Iris pigment epithelial cell (primary cell): ENCODE measurements around the gene KLHL22.
A peak's percentile ranks its signal among the peaks of the same experiment; 100 is the strongest.
"Not testable (repeated sequence)": the region's sequence is repeated elsewhere in the genome, so short reads cannot be mapped to it uniquely, and the experiment has no call there.

Experiments
- DNase-seq: peaks from one replicate; pipeline ENCODE4 v3.0.0-alpha.2; 2011; ENCODE audit warnings: low read depth

Gene KLHL22

GRCh38 chr22:20524004-20524481 lies 28.4 kb upstream of the KLHL22 start:
- DNase-seq = no peak

- DNase-seq = peak; percentile 54
Measured at GRCh38 chr22:20523086-20523983, 27.7 kb upstream of the KLHL22 start.

- no peak for DNase-seq
Measured at GRCh38 chr22:20522134-20523004, 26.8 kb upstream of the KLHL22 start.

DNA sequence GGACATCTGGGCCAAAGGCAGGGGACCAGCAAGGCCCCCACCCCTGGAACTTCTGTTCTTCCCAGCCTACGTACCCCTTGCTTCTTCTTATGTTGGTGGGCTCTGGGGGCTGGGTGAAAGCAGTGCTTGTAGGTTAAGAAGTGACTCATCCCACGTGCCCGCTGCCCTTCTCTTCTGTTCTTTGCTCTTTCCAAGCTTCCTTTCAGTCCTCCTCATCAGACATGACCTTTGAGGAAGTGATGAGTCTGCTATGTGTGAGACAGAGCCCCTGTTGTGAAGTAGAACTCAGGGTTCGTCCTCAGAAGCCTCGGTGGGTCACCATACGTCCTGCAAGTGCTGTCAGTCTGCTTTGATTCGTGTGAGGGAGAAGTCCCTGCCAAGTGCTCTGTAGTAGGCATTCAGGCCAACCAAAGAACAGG lies 24.5 kb upstream of the KLHL22 start:
- peak; percentile 79 for DNase-seq

- no peak for DNase-seq
Measured at GRCh38 chr22:20519558-20519957, 24.0 kb upstream of the KLHL22 start.

DNA sequence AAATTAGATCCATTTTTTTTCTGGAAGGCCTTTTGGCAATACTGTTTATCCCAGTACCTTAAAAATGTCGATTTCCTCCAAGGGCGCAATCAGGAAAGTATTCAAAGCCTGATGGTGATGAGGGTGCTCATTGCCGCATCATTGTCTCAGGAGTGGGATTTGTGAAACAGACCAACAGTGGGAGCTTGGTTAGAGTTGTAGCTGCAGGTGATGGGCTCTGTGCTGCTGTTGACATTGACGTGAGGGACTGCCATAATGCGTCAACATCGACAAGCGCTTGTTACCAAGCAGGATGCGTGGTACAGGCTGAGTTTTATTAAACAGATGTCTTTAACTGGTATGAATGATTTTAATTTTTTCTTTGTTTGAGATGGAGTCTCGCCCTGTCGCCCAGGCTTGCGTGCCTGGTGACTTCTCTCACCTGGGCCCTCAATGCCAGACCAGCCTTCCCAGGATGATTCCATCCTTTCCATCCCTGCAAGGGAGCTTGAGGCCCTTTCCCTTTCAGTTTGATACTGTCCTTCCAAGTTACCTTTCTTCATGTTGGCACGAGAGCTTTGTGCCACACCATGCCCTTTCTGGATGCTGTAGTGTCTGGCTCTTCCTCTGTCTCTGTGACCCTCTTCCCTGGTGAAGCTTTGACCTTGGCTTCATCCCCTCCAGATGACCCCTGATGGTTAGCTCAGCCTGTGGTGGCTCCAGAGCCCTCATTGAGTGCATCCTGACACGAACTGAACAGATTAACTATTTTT lies 22.4 kb upstream of the KLHL22 start:
- no peak for DNase-seq

- peak; percentile 48 for DNase-seq
Measured at GRCh38 chr22:20517422-20517821, 21.8 kb upstream of the KLHL22 start.

DNA sequence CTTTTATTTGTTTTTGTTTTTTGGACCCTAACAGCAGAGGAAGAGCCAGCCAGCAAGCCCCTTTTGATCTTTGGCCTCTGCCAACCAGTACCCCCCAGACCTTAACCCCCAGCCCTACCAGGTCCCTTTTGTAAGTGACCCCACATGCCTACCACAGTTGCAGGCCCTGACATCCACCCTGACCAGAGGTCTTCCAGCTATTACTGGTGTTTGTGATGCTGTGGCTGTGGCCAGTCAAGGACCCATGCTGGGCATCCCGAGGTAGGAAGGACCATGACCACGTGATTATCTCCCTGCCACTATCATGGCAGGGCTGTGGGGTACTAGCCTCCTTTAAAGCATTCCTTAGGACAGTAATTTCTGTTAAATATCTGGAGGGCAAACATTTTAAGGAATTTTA lies 20.8 kb upstream of the KLHL22 start:
- DNase-seq = no peak

- peak; percentile 93 for DNase-seq
Measured at GRCh38 chr22:20514658-20515406, 19.2 kb upstream of the KLHL22 start.

- DNase-seq = no peak
Measured at GRCh38 chr22:20511578-20512229, 16.1 kb upstream of the KLHL22 start.

DNA sequence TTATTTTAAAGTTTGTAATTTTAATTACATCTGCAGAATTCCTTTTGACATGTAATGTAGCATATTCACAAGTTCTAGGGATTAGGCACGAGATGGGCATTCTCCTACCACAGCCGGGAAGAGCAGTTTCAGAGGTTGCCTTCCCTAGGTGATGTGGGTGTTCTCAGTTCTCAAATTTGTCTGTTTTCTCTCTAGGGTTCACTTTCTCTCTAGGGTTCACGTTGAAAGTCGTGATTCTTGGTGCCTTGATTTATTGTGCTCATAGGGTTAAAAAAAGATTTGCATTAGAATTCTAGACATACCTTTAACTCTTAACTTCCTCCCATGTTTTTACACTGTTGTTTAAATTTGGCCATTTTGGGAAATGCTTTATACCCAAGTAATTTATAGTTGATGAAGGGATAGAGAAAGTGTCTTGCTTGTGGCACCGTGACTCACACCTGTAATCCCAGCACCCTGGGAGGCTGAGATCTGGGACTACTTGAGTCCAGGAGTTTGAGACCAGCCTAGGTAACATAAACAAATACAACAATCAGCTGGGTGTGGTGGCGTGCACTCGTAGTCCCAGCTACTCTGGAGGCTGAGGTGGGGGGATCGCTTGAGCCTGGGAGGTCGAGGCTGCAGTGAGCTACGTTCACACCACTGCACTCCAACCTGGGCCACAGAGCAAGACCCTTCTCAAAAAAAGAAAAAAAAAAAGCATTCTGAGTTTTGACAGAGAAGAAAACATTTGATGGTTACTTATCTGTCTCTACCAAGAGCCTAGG lies 15.4 kb upstream of the KLHL22 start:
- no peak for DNase-seq

DNA sequence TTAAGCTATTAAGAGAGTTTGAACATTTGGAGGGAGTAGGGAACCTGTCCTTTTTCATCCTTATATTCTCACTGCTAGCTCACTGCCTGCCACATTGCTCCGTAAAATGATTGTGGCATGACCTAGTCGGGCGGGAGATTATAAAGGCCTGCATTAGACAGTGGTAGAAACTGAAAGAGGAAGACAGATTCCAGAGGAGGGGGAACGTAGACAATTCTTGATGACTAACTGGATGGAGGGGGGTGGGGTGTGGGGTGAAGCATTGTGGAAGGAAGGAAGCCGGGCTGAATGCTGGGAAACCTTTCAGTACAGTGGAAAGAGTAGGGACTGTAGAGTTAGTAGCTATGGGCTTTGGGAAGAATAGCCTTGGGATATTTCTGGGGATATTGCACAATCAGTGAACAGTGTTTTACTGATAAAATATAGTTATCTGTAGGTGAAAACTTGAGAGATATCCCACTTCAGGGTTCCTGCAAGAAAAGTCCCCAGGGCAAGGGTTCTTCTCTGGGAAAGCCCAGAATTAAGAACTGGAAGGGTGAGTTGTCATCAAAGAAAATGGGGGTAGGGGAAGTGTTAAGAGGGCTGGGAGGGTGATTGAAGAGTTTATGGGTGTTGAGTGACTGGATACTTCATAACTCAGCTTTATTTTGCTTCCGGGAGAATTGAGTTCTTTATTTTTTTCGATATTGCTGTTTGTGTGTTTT lies 13.9 kb upstream of the KLHL22 start:
- DNase-seq = peak; percentile 96

DNA sequence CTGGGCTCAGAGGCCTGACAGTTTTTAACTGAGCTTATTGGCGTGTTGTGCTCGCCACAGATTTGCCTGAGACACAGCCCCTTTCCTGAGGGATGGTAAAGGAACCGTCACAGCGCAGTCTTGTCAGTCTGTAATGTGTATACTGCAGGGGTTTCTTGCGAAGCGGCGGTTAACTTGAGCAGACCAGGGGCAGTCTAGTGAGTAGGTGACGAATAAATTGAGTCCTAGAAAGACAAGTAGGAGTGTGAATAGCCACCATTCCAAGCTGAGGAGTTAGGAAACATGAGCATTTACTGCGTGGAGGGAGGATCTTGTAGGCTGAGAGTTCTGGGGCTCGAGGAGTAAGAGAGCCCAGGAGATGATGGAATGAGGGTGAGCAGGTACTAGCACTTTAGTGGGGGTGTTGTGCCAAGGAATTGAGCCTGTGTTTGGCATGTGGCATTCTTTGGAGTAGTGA lies 13.2 kb upstream of the KLHL22 start:
- DNase-seq = no peak

DNA sequence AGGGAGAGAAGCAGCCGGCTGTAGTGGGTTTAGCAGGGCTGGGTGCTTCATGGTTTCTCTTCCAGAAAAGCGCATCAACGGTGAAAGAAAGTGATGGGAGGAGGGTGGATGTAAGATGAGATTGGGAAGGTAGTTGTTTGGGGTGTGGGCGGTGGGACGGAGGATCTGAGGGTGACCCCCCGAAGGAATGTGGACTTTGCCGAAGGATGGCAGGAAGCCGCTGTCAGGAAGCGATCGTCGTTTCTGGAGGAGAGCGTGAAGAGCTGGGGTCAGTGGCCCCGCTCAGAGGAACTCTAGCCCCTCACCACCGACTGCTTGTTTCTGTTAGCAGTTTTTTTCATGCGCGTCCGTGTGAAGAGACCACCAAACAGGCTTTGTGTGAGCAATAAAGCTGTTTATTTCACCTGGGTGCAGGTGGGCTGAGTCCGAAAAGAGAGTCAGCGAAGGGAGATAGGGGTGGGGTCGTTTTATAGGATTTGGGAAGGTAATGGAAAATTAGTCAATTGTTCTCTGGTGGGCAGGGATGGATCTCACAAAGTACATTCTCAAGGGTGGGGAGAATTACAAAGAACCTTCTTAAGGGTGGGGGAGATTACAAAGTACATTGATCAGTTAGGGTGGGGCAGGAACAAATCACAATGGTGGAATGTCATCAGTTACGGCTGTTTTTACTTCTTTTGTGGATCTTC lies 12.6 kb upstream of the KLHL22 start:
- DNase-seq = not testable (repeated sequence)

DNA sequence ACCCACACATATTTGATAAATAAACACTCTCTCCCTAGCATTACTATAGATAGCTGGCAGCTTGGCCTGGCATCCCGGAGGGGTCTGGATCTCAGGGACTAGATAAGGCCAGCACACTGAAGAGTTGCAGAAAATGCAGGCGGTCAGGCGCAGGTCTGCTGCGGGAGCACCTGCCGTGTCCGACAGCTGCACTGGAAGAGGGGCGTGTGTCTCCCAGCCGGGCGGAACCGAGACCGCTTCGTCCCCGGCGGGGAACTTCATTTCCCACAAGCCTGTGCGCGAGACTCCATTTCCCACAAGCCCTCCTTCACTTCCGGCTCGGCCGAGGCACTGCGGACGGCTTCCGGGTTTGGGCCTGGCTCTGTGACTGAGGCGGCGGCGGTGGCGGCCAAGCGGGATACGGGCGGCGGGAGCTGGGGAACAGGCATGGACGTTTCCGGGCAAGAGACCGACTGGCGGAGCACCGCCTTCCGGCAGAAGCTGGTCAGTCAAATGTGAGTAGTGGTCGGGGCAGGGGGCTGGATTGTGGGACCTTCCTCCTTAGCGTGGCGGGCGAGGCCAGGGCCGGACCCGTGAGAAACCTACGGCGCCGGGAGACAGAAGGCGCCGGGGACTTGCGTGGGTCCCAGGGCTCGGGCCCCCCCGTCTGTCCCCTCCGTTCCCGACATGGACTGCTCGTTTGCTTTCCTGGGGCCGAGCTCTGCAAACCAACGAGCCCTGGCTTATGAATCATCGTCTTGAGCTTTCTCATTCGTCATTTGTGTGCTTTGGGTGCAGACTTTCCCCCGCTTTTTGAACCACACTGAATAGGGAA lies 11.9 kb upstream of the KLHL22 start, which contains the start of gene MED15:
Gene MED15, plus strand, starts transcription at position 358 of the 814 bp plus-strand sequence. Its CDS starts 69 bp downstream, at position 427.
- DNase-seq = peak; percentile 92

DNA sequence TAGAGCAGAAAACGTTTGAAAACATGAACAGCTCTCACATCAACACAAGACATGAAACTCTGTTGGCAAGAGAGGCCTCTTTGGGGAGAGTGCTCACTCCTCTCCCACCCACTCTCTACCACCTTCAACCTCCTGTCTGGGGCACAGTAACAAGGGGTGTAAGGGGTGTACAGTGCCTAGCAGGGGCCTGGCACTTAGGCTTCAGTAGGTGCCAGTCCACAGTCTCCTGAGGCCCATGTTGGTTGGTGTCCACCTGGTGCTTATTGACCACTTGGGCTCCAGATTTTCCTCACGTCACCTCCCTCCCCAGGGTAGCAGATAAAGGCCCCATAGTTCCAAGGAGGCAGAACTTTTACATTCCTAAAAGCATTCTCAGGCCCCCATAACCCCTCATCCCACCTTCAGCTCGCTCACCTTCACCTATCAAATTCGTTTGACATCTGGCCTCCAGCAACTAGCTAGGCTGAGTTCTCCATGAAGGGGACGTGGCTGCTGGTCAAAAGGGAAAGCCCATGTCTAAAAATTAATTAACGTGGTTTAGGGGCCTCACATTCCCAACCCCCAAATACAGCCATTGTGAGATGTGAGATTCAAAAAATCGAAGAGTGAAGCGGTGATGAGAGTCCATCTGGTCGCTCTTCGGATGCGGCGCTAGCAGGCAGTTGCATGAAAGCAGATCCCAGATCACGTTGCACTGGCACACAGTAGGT lies 11.1 kb upstream of the KLHL22 start:
- DNase-seq = no peak
